SIG-M5 treated with dmso at 0.1 percent for 504 hours (cell line): ENCODE data around the gene CASP1.

Experiments used
- DNase-seq: peaks from one replicate; lab custom pipeline; 2025; ENCODE audit not compliant: unreplicated experiment; lab: John Stamatoyannopoulos, UW

CASP1 gene

DNA sequence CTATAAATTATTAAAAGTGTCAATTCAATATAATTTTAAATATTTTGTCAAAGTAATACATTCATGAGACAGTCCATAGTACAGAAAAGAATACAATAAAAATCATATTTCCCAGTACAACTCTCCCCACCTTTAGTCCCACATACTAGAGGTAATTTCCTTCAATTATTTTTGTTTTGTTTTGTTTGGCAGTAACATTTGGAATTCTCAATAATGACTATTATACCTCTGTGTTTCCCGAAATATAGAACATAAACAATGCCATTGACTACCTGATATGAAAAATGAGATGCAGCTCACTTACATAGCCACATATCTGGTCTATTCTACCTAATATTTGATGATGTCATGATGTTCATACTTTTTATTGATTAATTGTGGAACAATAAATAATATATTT is 42.2 kb downstream of the CASP1 start:
- no peak for DNase-seq

DNA sequence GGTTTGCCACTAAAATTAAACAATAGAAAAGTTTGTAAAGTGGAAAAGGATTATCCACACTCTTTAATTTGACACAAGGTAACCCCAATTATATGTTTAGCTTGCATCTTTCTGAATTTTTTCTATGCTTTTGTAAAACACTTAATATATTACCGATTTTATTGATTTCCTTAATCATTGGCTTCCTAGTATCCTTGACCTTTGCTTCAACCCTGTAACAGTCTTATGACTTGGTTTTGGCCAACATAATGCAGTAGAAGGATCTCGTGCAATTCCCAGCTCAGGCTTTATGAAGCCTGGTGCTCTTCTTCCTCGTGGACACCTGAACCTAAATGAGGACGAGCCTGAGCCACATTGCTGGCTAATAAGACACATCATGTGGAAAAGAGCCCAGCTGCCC is 43.0 kb downstream of the CASP1 start:
- DNase-seq, result no peak

DNA sequence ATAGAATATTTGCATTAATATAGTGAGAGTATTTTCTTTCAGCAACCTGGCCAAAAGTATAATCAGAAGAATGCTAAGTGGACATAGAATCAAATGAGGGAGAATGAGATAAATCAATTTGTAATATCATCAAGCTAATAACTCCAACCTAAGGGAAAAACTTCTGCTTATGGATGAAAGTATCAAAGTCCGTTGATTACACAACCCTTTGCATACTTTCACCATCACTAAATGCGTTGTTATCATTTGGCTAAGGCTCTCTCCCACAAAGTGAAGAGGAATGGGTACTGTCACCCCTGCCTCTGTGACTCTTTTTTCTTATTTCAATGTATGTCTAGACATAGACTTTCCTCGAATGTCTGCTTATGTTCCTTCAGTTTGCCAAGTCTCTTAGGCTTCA is 50.1 kb downstream of the CASP1 start:
- no peak for DNase-seq

DNA sequence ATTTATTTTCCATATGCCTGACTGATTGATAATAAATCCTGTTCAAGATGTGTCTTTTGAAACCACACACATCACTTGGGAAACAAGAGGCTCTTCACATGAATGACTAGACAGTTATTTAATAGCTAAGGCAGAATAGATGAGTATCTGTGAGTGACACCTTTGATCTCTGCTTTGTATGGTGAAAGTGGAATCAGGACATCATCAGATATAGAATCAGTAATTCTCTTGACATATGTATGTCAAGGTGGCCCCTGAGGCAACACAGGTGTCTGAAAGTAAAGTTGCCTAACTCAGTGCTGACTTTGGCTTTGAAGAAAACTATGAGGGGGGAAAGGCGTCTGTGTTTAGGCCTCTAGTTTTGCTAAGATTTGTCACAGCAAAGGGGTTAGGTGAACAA is 55.1 kb downstream of the CASP1 start:
- DNase-seq, result no peak
